Measurements from ENCODE around the gene POLA1.
"Not testable (repeated sequence)": the region's sequence is repeated elsewhere in the genome, so short reads cannot be mapped to it uniquely, and the experiment has no call there.

Gene POLA1

GRCh38 chrX:24693453-24694202, at the start of gene POLA1:
Gene POLA1, plus strand, starts transcription at chrX:24693918. Its CDS starts 44 bp downstream, at chrX:24693962.
- peak; percentile 30 to 64 (median 55) for DNase-seq (ENCODE audit: low read depth in 2 of 3, low spot score in 2 of 3)

DNA sequence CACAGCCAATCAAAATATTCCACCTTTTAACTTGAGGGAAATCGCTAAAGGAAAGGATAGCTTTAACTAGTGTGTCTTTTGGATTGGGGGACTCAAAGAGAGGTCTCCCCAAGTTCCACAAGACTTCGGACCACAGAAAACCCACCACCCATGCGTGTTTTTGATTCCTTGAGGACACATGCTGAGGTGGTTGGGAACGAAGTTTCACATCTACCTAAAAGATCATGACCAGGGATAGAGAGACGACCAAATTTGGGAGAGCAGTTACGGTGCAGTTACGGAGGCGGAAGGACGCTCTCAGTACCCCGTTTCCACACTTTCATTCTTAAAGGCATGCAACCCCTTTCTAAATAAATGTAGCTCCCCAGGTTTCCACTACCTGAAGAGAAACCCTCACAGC, 47.7 kb upstream of the POLA1 start:
- no peak for DNase-seq (ENCODE audit: low read depth in 2 of 3, low spot score in 2 of 3)

GRCh38 chrX:24646745-24647182, 47.0 kb upstream of the POLA1 start:
- no peak for DNase-seq (ENCODE audit: low read depth in 2 of 3, low spot score in 2 of 3)

- DNase-seq (ENCODE audit: low read depth in 2 of 3, low spot score in 2 of 3), result peak in 2 of 3 experiments; percentile 6 to 8
Observed at GRCh38 chrX:24647257-24648058, 46.3 kb upstream of the POLA1 start, which contains the start of gene PCYT1B. Gene PCYT1B, minus strand, starts transcription at chrX:24647347. Its CDS starts 242 bp downstream, at chrX:24647105.

GRCh38 chrX:24648495-24648894, 45.2 kb upstream of the POLA1 start:
- no peak for DNase-seq (ENCODE audit: low read depth in 2 of 3, low spot score in 2 of 3)

DNA sequence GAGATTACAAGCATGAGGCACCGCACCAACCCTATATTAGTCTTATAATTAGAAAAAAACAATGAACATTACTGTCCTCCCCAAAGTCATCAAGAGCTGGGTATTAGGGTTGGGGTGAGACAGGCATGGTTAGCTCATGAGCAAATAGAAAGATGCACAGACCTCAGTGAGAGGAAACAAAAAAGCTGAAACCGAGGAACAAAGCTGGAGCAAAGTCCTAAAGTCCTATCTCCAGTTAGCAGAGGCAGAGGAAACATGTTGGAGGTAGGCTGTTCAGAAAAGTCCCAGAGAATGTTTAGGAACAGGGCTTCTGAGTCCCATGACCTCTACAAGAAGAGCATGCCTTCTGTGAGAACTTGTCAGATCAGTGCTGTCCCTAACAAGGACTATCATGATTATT, 41.9 kb upstream of the POLA1 start:
- no peak for DNase-seq (ENCODE audit: low read depth in 2 of 3, low spot score in 2 of 3)

GRCh38 chrX:24655679-24656078, 38.0 kb upstream of the POLA1 start:
- not testable (repeated sequence) for DNase-seq (ENCODE audit: low read depth in 2 of 3, low spot score in 2 of 3)

DNA sequence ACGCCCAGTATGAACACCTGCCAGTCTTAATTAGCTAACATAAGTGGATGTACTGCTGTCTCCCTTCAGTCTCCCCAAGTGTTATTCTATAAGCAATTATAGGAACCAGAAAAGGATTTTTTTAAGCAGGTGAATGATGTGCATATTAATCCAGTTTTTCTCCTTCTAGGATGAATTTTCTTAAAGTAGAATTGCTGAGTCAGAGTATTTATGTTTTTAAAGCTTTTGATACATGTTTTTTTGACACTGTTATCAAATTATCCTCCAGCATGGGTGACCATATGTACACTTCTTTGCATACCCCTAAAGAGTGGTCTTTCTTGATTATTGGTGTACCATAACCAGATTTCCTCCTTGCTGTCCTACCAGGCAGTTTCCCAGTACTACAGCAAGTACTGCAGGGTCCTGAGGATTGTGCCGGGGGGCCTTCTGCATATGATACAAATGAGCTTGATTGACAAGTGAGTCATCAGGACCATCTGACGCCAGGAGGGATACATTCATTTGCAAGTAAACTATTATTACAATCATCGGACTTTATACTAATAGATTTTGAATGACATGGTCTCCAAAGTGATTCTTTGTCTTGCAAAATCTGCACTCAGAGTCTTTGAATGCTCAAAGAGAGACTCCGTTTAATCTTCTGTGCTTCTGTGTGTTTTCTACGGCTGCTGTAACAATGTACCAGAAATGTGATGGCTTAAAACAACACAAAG, 35.9 kb upstream of the POLA1 start:
- DNase-seq (ENCODE audit: low read depth in 2 of 3, low spot score in 2 of 3), result no peak

DNA sequence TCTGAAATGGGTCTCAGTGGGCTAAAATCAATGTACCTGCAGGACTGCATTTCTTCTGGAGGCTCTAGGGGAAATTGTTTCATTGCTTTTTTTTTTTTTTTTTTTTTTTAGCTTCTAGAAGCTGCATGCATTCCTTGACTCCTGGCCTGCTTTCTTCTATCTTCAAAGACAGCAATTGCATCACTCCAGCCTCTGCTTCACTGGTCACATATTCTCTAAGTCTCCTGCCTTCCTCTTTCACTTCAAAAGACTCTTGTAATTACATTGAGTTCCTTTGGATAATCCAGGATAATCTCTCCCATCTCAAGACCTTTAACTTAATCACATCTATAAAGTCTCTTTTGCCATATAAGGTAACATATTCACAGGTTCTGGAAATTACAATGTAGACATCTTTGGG, 35.3 kb upstream of the POLA1 start:
- DNase-seq (ENCODE audit: low read depth in 2 of 3, low spot score in 2 of 3), result no peak

DNA sequence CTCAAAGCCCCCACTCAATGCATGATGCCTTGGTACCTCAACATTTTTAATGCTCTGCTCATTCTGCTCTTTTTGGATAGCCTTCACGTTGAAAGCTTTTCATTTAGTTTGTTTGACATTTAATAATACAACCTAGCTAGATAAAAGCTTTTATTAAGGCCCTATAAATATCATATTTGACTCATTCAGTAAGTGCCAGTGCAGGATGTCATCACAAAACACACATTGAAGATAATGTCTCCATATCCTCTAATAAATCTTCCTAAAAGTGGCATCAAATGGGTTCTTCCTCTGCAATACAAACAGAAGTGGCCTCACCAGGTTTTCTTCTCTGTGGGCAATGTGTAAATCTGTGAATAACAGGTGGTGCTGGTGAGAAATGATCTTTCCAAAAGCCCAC, 34.6 kb upstream of the POLA1 start:
- no peak for DNase-seq (ENCODE audit: low read depth in 2 of 3, low spot score in 2 of 3)

DNA sequence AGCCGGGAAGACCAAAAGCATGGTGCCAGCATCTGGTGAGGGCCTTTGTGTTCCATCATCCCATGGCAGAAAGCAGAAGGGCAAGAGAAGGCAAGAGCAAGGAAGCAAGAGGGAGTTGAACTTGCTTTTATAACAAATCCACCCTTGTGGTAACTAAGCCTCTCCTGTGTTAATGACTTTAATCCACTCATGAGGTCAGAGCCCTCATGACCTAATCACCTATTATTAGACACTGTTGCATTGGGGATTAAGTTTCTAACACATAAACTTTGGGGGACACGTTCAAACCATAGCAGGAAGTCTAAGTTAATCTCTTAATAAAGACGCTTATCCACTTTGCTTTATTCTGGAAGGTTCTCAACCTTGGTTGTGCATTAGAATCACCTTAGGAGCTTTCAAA, 34.1 kb upstream of the POLA1 start:
- DNase-seq (ENCODE audit: low read depth in 2 of 3, low spot score in 2 of 3), result no peak

DNA sequence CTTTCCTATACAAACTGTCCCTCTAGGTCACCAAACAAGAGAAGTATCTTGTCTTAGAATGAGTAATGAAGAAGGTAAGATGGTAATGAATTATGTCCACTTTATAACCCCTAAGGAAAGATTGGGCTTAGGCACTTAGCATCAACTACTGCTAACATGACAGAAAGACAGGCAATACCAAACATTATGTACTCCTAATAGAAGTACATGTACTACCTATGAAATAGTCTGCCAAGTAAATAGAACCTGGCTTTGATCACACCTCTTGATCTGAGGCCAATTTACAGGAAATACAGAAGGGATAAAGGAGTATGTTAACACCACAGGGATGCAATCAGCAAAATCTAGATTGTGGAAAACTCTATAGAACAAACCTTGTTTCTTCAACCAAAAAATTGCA, 32.4 kb upstream of the POLA1 start:
- DNase-seq (ENCODE audit: low read depth in 2 of 3, low spot score in 2 of 3), result no peak

- DNase-seq (ENCODE audit: low read depth in 2 of 3, low spot score in 2 of 3), result no peak
Observed at GRCh38 chrX:24662352-24662751, 31.4 kb upstream of the POLA1 start.

GRCh38 chrX:24668111-24668510, 25.6 kb upstream of the POLA1 start:
- DNase-seq (ENCODE audit: low read depth in 2 of 3, low spot score in 2 of 3), result no peak

GRCh38 chrX:24672701-24673190, 21.0 kb upstream of the POLA1 start:
- DNase-seq (ENCODE audit: low read depth in 2 of 3, low spot score in 2 of 3), result no peak

DNA sequence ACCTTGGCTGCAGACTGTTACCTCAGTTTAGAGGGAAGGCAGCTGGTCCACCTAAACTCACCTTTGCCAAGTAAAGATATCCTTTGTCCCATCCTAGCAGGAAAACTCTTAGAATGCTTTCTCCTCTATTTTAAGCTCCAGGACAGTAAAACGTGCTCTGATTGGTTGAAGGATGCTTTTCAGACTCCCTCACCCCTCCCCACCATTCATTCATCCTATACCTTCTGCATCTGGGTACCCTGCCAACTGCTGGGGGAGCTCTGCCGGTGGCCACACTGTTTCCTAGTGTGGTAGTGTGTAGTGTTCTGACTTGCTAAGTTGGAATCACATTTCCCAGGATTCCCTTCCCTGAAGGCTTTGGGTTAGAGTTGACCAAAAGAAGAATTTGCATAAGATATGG, 20.3 kb upstream of the POLA1 start:
- no peak for DNase-seq (ENCODE audit: low read depth in 2 of 3, low spot score in 2 of 3)

GRCh38 chrX:24676403-24677024, 17.2 kb upstream of the POLA1 start:
- DNase-seq (ENCODE audit: low read depth in 2 of 3, low spot score in 2 of 3), result no peak

DNA sequence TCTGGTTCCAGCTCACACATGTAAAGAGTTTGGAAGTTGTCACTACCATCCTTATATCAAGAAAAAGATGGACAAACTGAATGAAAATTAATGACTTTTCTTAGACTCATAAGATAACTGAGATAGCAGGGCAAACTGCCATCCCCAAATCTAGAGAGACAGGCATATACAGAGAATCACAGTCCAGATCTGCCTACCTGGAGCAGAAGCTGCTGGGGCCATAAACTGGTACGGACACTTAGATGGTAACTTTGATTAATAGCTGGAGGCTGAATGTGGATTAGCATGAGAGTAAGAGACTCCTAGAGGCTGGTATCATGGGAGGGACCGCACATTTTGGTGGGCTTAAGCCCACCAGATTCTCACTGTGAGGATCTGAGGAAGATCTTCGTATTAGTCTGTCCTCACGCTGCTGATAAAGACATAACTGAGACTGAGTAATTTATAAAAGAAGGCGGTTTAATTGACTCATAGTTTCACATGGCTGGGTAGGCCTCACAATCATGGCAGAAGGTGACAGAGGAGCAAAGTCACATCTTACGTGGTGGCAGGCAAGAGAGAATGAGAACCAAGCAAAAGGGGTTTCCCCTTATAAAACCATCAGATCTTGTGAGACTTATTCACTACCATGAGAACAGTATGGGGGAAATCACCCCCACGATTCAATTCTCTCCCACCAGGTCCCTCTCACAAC, 10.8 kb upstream of the POLA1 start:
- no peak for DNase-seq (ENCODE audit: low read depth in 2 of 3, low spot score in 2 of 3)

- DNase-seq (ENCODE audit: low read depth in 2 of 3, low spot score in 2 of 3), result no peak
Observed at GRCh38 chrX:24684048-24684447, 9.7 kb upstream of the POLA1 start.

DNA sequence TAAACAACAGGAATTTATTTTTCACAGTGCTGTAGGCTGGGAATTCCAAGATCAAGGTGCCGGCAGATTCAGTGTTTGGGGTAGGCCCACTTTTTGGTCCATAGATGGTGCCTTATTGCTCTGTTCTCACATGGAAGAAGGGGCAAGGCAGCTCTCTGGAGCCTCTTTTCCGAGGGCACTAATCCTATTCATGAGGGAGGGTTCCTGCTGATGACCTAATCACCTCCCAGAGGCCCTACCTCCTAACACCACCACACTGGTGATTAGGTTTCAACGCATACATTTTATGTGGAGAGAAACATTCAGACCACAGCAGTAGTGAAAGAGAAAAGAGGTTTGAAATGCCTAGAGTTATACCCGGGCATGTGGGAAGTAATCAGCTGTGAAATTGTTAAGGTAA, 1.4 kb upstream of the POLA1 start:
- no peak for DNase-seq (ENCODE audit: low read depth in 2 of 3, low spot score in 2 of 3)

Data from activated CD8-positive, alpha-beta memory T cell treated with anti-CD3 and anti-CD28 coated beads for 48 hours (primary cell).